Hepatocyte (in vitro differentiated cells): Measurements from ENCODE around the gene RWDD2A. TPM values are rescaled to one million over a fixed set of nuclear protein-coding genes. Genes with fewer than 3 reads are reported as not detected.

ENCODE experiments used
- DNase-seq: peaks from one replicate; pipeline ENCODE4 v3.0.0-alpha.2; 2016; ENCODE audit warnings: low spot score
- H2AFZ ChIP-seq: fragments of 200-600 bp; sonication (generic); 2 replicates; pipeline ENCODE4 v1.6.0; 2016; ENCODE audit warnings: antibody characterized with exemption, mild to moderate bottlenecking
- H3K27ac ChIP-seq: fragments of 200-600 bp; sonication (generic); 2 replicates; pipeline ENCODE4 v1.5.1; 2016; ENCODE audit warnings: mild to moderate bottlenecking
- H3K27me3 ChIP-seq: fragments of 200-600 bp; sonication (generic); 2 replicates; pipeline ENCODE4 v1.6.1; 2016
- H3K36me3 ChIP-seq: fragments of 200-600 bp; sonication (generic); replicated peaks from 2 replicates; pipeline ENCODE4 v1.5.1; 2016; ENCODE audit warnings: low read depth; ENCODE audit not compliant: insufficient read depth
- H3K4me1 ChIP-seq: fragments of 200-600 bp; sonication (generic); 2 replicates; pipeline ENCODE4 v1.5.1; 2016; ENCODE audit warnings: mild to moderate bottlenecking, moderate library complexity; ENCODE audit not compliant: insufficient read depth
- H3K4me2 ChIP-seq: fragments of 200-600 bp; sonication (generic); 2 replicates; pipeline ENCODE4 v1.6.0; 2016
- H3K4me3 ChIP-seq: fragments of 200-600 bp; sonication (generic); 2 replicates; pipeline ENCODE4 v1.5.1; 2016; ENCODE audit warnings: mild to moderate bottlenecking
- H3K79me2 ChIP-seq: fragments of 200-600 bp; sonication (generic); 2 replicates; pipeline ENCODE4 v1.6.0; 2017; ENCODE audit warnings: mild to moderate bottlenecking
- H3K9me2 ChIP-seq: fragments of 200-600 bp; sonication (generic); replicated peaks from 2 replicates; pipeline ENCODE4 v1.6.0; 2017; ENCODE audit warnings: mild to moderate bottlenecking; ENCODE audit not compliant: insufficient read depth
- H3K9me3 ChIP-seq: fragments of 200-600 bp; sonication (generic); 2 replicates; pipeline ENCODE4 v1.5.1; 2016; ENCODE audit warnings: low read depth, mild to moderate bottlenecking
- H4K20me1 ChIP-seq: fragments of 200-600 bp; sonication (generic); 2 replicates; pipeline ENCODE4 v1.6.0; 2016; ENCODE audit warnings: mild to moderate bottlenecking; ENCODE audit not compliant: insufficient read depth, poor library complexity, severe bottlenecking
- CTCF ChIP-seq: fragments of 200-600 bp; sonication (generic); IDR thresholded peaks from 2 replicates; pipeline ENCODE4 v1.5.1; 2016; ENCODE audit warnings: antibody characterized with exemption, mild to moderate bottlenecking; ENCODE audit not compliant: poor library complexity
- EZH2 ChIP-seq: fragments of 200-600 bp; sonication (generic); IDR thresholded peaks from 2 replicates; pipeline ENCODE4 v1.6.1; 2016; ENCODE audit warnings: antibody characterized with exemption, mild to moderate bottlenecking, borderline replicate concordance
- EZH2phosphoT487 ChIP-seq: fragments of 200-600 bp; sonication (generic); IDR thresholded peaks from one replicate; pipeline ENCODE4 v1.6.1; 2018; ENCODE audit warnings: antibody characterized with exemption, mild to moderate bottlenecking, low read depth, moderate library complexity; ENCODE audit not compliant: unreplicated experiment, severe bottlenecking
- WGBS: methylation state at CpG from one replicate; pipeline ENCODE4 v1.1.6; 2016; ENCODE audit warnings: low lambda C conversion rate; ENCODE audit errors: missing lambda C conversion rate; 5-methylcytosine and 5-hydroxymethylcytosine counted together
- polyA plus RNA-seq: library from polyadenylated mRNA; unstranded; fragments of >200 nt; fragmentation: Nextera tagmentation; extraction: Ambion mirVana; gene quantifications from 2 replicates; pipeline ENCODE4 v1.2.1, GENCODE V29; 2016
- total RNA-seq: library from RNA; depleted of rRNA; stranded (reverse); fragments of >200 nt; gene quantifications from 2 replicates; pipeline ENCODE4 v1.2.3, GENCODE V29; 2014

The RWDD2A gene
- total and polyA plus RNA-seq, 2 experiments from 2014 or later, result 5.4 to 6.2 TPM

GRCh38 chr6:83192456-83192855 is 701 bp upstream of the RWDD2A start:
- Histone ChIP-seq H4K20me1 (peaks cover 14% of the 10 kb centered on the region), H3K4me2 (peak overlapping the region; percentile 98), H3K4me3 (peak overlapping the region; percentile 89), H3K27ac (peak overlapping the region; percentile 97), H3K9me3 (no peaks in the 10 kb centered on the region), H3K36me3 (no peaks in the 10 kb centered on the region), H3K4me1 (peaks cover 23% of the 10 kb centered on the region), H3K79me2 (peaks cover 58% of the 10 kb centered on the region), H2AFZ (peak overlapping the region; percentile 97), H3K27me3 (no peaks in the 10 kb centered on the region), H3K9me2 (no peaks in the 10 kb centered on the region)
- WGBS, result 0% methylated on average over 4 of the region's 4 CpGs
- no peak for TF ChIP-seq EZH2
- no peak for TF ChIP-seq CTCF
- TF ChIP-seq EZH2phosphoT487, result no peak
- no peak for DNase-seq

- Histone ChIP-seq H3K79me2 (peaks cover 43% of the 10 kb centered on the region), H3K9me3 (no peaks in the 10 kb centered on the region), H3K27ac (peak overlapping the region; percentile 97), H3K36me3 (no peaks in the 10 kb centered on the region), H3K4me2 (peak overlapping the region; percentile 98), H2AFZ (peak overlapping the region; percentile 97), H4K20me1 (peaks cover 9% of the 10 kb centered on the region), H3K9me2 (no peaks in the 10 kb centered on the region), H3K4me1 (peaks cover 23% of the 10 kb centered on the region), H3K4me3 (peak overlapping the region; percentile 89), H3K27me3 (no peaks in the 10 kb centered on the region)
- WGBS, result 3% methylated on average over 35 of the region's 44 CpGs
- TF ChIP-seq EZH2phosphoT487, result no peak
- TF ChIP-seq EZH2, result no peak
- TF ChIP-seq CTCF, result no peak
- DNase-seq, result peak; percentile 70
Measured at GRCh38 chr6:83193747-83194566, 800 bp downstream of the RWDD2A start.

GRCh38 chr6:83198486-83199172 is 5.5 kb downstream of the RWDD2A start:
- Histone ChIP-seq H3K4me1 (peaks cover 9% of the 10 kb centered on the region), H3K36me3 (no peaks in the 10 kb centered on the region), H3K79me2 (peaks cover 5% of the 10 kb centered on the region), H2AFZ (no peak overlapping the region), H3K4me2 (no peak overlapping the region), H3K9me3 (no peaks in the 10 kb centered on the region), H3K27ac (no peak overlapping the region), H3K9me2 (no peaks in the 10 kb centered on the region), H3K4me3 (no peak overlapping the region), H3K27me3 (no peaks in the 10 kb centered on the region), H4K20me1 (no peaks in the 10 kb centered on the region)
- TF ChIP-seq CTCF (no peak), EZH2 (no peak), EZH2phosphoT487 (no peak)
- no peak for DNase-seq
- WGBS, result 85% methylated on average over 4 of the region's 4 CpGs
